Uterus (tissue), 4 donors: Measurements from ENCODE around the gene MMP25. TPM values are rescaled to one million over a fixed set of nuclear protein-coding genes. Genes with fewer than 3 reads are reported as not detected.
"Not testable (repeated sequence)": the region's sequence is repeated elsewhere in the genome, so short reads cannot be mapped to it uniquely, and the experiment has no call there.

Source experiments
- DNase-seq, 2 donors: peaks; one replicate each; pipeline ENCODE4 v3.0.0-alpha.2; 2019 to 2020
- H3K27ac ChIP-seq, 2 donors: fragments of 200-600 bp; sonication (generic); 1 replicate in 1 of 2; 2 replicates in 1 of 2; pipeline ENCODE4 v1.5.1; 2016 to 2018
- H3K27me3 ChIP-seq, 2 donors: fragments of 200-600 bp; sonication (generic); one replicate each; pipeline ENCODE4 v1.5.1; 2018 to 2019; ENCODE audit warnings: control low read depth in 1 of 2
- H3K36me3 ChIP-seq, 2 donors: fragments of 200-600 bp; sonication (generic); one replicate each; pipeline ENCODE4 v1.5.1; 2019; ENCODE audit warnings: control low read depth in 1 of 2
- H3K4me1 ChIP-seq, 2 donors: fragments of 200-600 bp; sonication (generic); one replicate each; pipeline ENCODE4 v1.5.1; 2018 to 2019; ENCODE audit warnings: control low read depth in 1 of 2
- H3K4me3 ChIP-seq, 2 donors: fragments of 200-600 bp; sonication (generic); 1 replicate in 1 of 2; 2 replicates in 1 of 2; pipeline ENCODE4 v1.5.1; 2018 to 2019; ENCODE audit warnings: mild to moderate bottlenecking in 1 of 2
- H3K9me3 ChIP-seq, 2 donors: fragments of 200-600 bp; sonication (generic); one replicate each; pipeline ENCODE4 v1.5.1; 2019; ENCODE audit warnings: control low read depth in 1 of 2
- POLR2A ChIP-seq, 2 donors: fragments of 450-650 bp; IDR thresholded peaks; one replicate each; pipeline ENCODE4 v1.6.1; 2016; ENCODE audit warnings: antibody characterized with exemption in 2 of 2, mild to moderate bottlenecking in 1 of 2, moderate library complexity in 1 of 2
- intact Hi-C: fragments of 100-400 bp; cut with DNase I; formaldehyde crosslinking; loops from one replicate; pipeline ENCODE4 v1.15.1; 2023; ENCODE audit warnings: low total_unique reads
- total RNA-seq, 4 donors: library from RNA; depleted of rRNA in 3 of 4; stranded (reverse); fragments of >200 nt in 3 of 4; gene quantifications; one replicate each; pipeline versions ENCODE4 v1.1.0 to v1.2.4, GENCODE V29; 2014 to 2023
- TF ChIP-seq, protein P1 (sequence below), 4 experiments: fragments of 200-600 bp in 2 of 4; fragments of 450-650 bp in 2 of 4; sonication (generic) in 2 of 4; IDR thresholded peaks; one replicate each; pipeline ENCODE4 v1.5.1; 2016 to 2019; ENCODE audit warnings: antibody characterized with exemption in 4 of 4, mild to moderate bottlenecking in 2 of 4, moderate library complexity in 1 of 4
- donor health status: DM: yes; HTN: yes; CAD: no.

The MMP25 gene
- total RNA-seq, 4 donors from 2014 or later, result 0.21 to 1.1 TPM; not detected in 2

DNA sequence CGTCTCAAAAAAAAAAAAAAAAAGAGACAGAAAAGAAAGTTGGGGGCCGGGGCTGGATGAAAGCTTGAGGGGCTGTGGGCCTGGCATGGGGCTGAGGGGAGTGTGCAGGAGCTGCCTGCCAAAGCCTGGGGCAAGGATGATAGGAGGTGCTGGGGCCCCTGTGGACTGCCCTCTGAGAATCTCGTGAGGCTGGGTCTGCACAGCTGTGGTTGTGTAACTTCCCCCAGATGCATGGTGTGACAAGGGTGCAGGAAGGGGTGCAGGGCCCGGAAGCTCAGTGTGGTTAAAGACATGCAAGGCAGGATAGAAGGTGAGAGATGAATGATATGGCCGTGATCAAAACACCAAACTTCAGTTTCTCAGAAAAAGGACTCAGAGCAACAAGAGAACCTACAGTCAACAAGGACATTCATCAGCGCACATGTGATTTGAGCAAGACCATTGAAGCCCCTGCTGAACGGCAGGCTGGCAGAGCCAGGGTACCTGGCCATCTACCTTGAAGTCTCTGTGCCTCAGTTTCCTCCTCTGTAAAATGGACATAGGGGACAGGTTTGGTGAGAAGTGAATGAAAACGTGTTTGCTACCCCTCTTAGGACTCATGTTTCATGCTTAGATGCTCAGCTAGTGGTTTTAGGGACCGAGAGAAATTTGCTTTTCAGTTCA, 28.6 kb downstream of the MMP25 start:
- no peaks in the 10 kb centered on the region for H3K4me1 ChIP-seq
- H3K36me3 ChIP-seq, result no peaks in the 10 kb centered on the region
- intact Hi-C loops, result no loop called here
- no peaks in the 10 kb centered on the region for H3K27me3 ChIP-seq
- no peak for DNase-seq
- H3K9me3 ChIP-seq, result no peaks in the 10 kb centered on the region
- TF ChIP-seq POLR2A (IDR thresholded peaks at IDR 0.05), result no peak
- TF ChIP-seq, protein P1, sequence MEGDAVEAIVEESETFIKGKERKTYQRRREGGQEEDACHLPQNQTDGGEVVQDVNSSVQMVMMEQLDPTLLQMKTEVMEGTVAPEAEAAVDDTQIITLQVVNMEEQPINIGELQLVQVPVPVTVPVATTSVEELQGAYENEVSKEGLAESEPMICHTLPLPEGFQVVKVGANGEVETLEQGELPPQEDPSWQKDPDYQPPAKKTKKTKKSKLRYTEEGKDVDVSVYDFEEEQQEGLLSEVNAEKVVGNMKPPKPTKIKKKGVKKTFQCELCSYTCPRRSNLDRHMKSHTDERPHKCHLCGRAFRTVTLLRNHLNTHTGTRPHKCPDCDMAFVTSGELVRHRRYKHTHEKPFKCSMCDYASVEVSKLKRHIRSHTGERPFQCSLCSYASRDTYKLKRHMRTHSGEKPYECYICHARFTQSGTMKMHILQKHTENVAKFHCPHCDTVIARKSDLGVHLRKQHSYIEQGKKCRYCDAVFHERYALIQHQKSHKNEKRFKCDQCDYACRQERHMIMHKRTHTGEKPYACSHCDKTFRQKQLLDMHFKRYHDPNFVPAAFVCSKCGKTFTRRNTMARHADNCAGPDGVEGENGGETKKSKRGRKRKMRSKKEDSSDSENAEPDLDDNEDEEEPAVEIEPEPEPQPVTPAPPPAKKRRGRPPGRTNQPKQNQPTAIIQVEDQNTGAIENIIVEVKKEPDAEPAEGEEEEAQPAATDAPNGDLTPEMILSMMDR (IDR thresholded peaks at IDR 0.05), result no peak
- no peak overlapping the region for H3K4me3 ChIP-seq
- H3K27ac ChIP-seq, result no peak overlapping the region

DNA sequence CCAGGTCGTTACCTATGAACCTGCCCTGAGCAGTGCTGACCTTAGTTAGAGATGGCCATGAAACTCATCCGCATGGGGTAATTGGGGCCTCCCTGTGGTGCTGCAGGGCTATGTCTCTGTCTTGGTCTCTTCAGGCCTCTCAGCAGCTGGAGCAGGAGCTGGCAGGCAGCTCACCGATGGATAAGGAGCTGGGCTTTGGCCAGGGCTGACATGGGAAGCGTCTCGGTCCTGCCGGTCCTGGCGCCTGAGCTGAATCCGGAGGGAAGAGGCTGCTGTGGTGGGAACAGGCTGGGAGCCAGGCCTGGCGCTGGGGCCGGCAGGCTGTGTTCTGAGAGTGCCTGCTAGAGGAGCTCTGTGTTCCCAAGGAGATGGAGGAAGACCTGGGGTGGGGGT, 29.2 kb downstream of the MMP25 start:
- intact Hi-C loops, result no loop called here
- H3K9me3 ChIP-seq, result no peaks in the 10 kb centered on the region
- TF ChIP-seq, protein P1 (IDR thresholded peaks at IDR 0.05), result no peak
- no peak for TF ChIP-seq POLR2A (IDR thresholded peaks at IDR 0.05)
- no peak overlapping the region for H3K27ac ChIP-seq
- H3K4me3 ChIP-seq, result no peak overlapping the region
- H3K4me1 ChIP-seq, result no peaks in the 10 kb centered on the region
- no peaks in the 10 kb centered on the region for H3K36me3 ChIP-seq
- H3K27me3 ChIP-seq, result no peaks in the 10 kb centered on the region
- no peak for DNase-seq

DNA sequence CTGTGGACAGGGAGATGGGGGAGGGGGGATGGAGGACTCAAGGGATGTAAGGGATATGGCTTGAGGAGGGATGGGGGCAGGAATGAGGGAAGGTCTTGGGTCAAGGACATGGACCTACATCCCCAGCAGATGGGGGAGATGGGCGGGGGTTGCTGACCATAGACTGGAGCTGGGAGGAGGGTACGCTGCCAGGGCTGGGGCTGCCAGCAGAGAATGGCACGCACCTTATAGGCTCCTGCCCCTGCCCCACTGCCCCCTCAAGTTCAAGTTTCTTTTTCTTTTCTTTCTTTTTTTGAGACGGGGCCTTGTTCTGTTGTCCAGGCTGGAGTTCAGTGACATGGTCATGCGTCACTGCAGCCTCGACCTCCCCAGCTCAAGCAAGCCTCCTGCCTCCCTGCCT, 29.6 kb downstream of the MMP25 start:
- DNase-seq, H3K27ac ChIP-seq, H3K36me3 ChIP-seq, H3K27me3 ChIP-seq, H3K4me1 ChIP-seq, intact Hi-C loops, H3K9me3 ChIP-seq, H3K4me3 ChIP-seq: not testable (repeated sequence)

DNA sequence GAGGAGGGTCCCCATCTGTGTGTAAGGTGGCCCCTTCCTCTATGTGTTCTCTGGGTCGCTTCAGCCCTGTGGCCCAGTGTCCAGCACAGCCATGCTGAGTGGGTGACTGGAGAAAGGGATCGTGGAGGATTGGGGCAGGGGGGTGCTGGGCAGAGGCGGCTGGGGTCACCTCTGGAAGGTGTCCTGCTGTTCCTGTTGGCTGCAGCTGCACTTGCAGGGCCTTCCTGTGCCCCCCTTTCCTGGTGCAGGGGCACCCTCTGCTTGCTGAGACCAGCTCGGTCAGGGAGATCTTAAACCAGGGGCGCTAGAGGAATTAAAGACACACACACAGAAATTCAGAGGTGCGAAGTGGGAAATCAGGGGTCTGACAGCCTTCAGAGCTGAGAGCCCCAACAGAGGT, 30.2 kb downstream of the MMP25 start:
- TF ChIP-seq, protein P1 (IDR thresholded peaks at IDR 0.05), result no peak
- H3K9me3 ChIP-seq, result no peaks in the 10 kb centered on the region
- H3K4me1 ChIP-seq, result no peaks in the 10 kb centered on the region
- DNase-seq, result no peak
- no peak overlapping the region for H3K4me3 ChIP-seq
- intact Hi-C loops, result no loop called here
- H3K27me3 ChIP-seq, result no peaks in the 10 kb centered on the region
- H3K36me3 ChIP-seq, result no peaks in the 10 kb centered on the region
- H3K27ac ChIP-seq, result no peak overlapping the region

DNA sequence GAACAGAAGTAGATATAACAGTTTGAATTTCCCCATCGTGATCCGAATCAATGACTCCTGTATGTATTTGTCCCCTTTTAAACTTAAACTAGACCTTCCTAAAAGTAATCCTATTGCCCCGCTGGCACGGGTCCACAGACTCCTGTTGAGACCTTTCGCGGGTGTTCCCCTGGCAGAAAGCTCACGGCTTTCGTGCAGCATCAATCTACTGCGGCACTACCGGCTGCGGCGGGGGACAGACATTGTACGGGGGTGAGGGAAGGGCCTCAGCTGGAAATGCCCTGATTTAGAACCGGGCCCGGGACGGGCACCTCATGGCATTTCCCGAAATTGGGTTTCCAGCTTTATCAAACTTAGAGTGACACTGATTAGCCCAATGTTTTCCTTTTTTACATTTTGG, 33.7 kb downstream of the MMP25 start:
- H3K9me3 ChIP-seq, result no peaks in the 10 kb centered on the region
- no peak for TF ChIP-seq POLR2A (IDR thresholded peaks at IDR 0.05)
- TF ChIP-seq, protein P1 (IDR thresholded peaks at IDR 0.05), result no peak
- no peak for DNase-seq
- no peak overlapping the region for H3K4me3 ChIP-seq
- intact Hi-C loops, result no loop called here
- H3K27me3 ChIP-seq, result no peaks in the 10 kb centered on the region
- H3K27ac ChIP-seq, result no peak overlapping the region
- H3K4me1 ChIP-seq, result no peaks in the 10 kb centered on the region
- H3K36me3 ChIP-seq, result no peaks in the 10 kb centered on the region

DNA sequence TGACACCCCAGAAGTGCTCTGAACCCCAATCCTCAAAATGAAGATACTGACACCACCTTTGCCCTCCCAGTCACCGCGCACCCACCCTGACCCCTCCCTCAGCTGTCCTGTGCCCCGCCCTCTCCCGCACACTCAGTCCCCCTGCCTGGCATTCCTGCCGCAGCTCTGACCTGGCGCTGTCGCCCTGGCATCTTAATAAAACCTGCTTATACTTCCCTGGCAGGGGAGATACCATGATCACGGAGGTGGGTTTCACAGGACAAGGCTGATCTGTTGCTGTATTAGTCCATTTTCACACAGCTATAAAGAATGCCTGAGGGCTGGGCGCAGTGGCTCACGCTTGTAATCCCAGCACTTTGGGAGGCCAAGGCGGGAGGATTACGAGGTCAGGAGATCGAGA, 35.6 kb downstream of the MMP25 start:
- intact Hi-C loops, H3K36me3 ChIP-seq, H3K27me3 ChIP-seq, H3K4me1 ChIP-seq, H3K9me3 ChIP-seq, H3K4me3 ChIP-seq, DNase-seq, H3K27ac ChIP-seq: not testable (repeated sequence)

DNA sequence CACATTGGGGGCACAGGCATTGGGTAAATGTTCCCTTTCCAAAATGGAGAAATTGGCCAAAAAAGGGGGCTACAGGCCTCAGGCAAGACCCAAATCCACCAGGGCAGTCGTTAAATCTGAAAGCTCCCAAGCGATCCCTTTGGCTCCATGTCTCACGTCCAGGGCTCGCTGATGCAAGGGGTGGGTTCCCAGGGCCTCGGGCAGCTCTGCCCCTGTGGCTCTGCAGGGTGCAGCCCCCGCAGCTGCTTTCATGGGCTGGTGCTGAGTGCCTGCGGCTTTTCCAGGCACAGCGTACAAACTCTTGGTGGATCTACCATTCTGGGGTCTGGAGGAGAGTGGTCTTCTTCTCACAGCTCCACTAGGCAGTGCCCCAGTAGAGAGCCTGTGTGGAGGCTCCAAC, 37.0 kb downstream of the MMP25 start:
- H3K4me1 ChIP-seq, DNase-seq, H3K27ac ChIP-seq, H3K27me3 ChIP-seq, H3K9me3 ChIP-seq, intact Hi-C loops, H3K36me3 ChIP-seq, H3K4me3 ChIP-seq: not testable (repeated sequence)
